Smooth muscle cell of the umbilical artery (primary cell): ENCODE measurements around the gene MRPS33. TPM values are rescaled to one million over a fixed set of nuclear protein-coding genes. Genes with fewer than 3 reads are reported as not detected.

ENCODE experiments used
- total RNA-seq: library from RNA; depleted of rRNA; stranded (reverse); fragments of >200 nt; gene quantifications from 2 replicates; pipeline ENCODE4 v1.2.3, GENCODE V29; 2014

The MRPS33 gene
- 18.4 and 31.8 TPM in 2 replicates for total RNA-seq

DNA sequence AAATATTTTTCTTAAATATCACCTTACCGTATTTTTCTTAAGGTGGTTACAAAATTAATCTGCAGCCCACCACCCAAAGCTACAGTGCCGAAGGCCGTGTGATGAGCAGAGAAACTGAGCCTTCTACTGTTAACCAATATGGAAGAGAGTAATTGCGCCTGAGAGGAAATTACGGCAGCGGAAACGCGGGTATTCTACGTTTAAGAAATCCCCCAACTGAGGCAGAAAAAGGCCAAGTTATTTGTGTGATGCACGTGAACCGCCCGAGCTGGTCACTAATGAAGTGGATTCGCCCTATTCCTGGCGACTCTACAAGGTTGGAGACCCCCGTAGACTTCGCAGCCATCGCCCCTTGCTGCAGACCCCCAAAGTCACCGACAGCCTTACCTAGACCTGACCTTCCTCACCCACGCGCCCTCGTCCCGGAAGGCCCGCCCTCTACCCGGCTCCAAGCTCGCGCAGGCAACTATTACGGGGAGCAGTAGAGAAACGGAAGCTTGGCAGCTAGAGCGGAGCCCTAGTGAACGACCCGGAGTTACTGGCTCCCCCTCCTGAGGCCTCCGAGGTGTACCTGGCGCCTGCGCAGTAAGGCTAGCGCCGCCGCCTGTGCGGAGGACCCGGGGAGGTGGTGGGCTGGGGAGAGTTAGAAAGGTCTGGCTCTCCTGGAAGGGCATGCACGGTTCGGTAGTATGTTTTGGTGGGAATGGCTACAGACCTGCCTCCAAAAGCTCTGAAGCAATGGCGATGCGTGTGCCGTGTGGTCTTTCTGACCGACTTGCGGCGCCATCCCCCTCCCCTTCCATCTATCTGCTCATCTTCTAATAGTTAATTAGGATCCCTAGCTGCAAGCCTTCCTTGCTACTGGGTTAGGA lies at the start of gene MRPS33:
Gene MRPS33 (minus strand): TSS at position 429 of the 872 bp plus-strand sequence. CDS start 4,319 bp downstream, outside the sequence.

Other genes with a start within 250 kb of the MRPS33 start
- 16.3 and 26.2 TPM in 2 replicates for gene BRAF, start 90.0 kb downstream of the MRPS33 start, total RNA-seq
- gene TMEM178B, start 59.1 kb upstream of the MRPS33 start, total RNA-seq: under 0.01 and 0.18 TPM in 2 replicates